Panc1 (cell line): ENCODE results near the gene RBKS.

Source experiments
- CTCF ChIP-seq: fragments of 450-650 bp; IDR thresholded peaks from 2 replicates; pipeline ENCODE4 v1.5.1; 2017; ENCODE audit warnings: mild to moderate bottlenecking
- POLR2AphosphoS5 ChIP-seq: IDR thresholded peaks from 2 replicates; pipeline ENCODE4 v1.6.1; 2012; ENCODE audit warnings: mild to moderate bottlenecking, low read depth, low read length, moderate library complexity
- REST ChIP-seq, 2 experiments: IDR thresholded peaks; 2 replicates each; pipeline ENCODE4 v1.6.1; 2011 to 2012; ENCODE audit warnings: low read depth in 2 of 2, control low read depth in 1 of 2, low read length in 1 of 2, mild to moderate bottlenecking in 1 of 2, moderate library complexity in 1 of 2; ENCODE audit not compliant: insufficient read depth in 1 of 2
- TCF7L2 ChIP-seq: IDR thresholded peaks from 2 replicates; pipeline ENCODE4 v1.6.1; 2011; ENCODE audit warnings: mild to moderate bottlenecking, low read depth, low read length, inconsistent platforms

- TF ChIP-seq CTCF: no peak
- no peak for TF ChIP-seq TCF7L2
- TF ChIP-seq REST (IDR thresholded peaks at IDR 0.05; ENCODE audit: insufficient read depth in 1 of 2, low read depth in 2 of 2, low read length in 1 of 2): no peak
- no peak for TF ChIP-seq POLR2AphosphoS5
Observed at GRCh38 chr2:27878825-27879224, 11.4 kb downstream of the RBKS start.
